HG03139 (cell line): ENCODE measurements around the gene PTPRQ.
"Not testable (repeated sequence)": the region's sequence is repeated elsewhere in the genome, so short reads cannot be mapped to it uniquely, and the experiment has no call there.

ENCODE experiments used
- ATAC-seq: cut with Tn5 transposase; IDR thresholded peaks from one replicate; pipeline ENCODE4 v1.9.1; 2021; ENCODE audit not compliant: unreplicated experiment

The PTPRQ gene

DNA sequence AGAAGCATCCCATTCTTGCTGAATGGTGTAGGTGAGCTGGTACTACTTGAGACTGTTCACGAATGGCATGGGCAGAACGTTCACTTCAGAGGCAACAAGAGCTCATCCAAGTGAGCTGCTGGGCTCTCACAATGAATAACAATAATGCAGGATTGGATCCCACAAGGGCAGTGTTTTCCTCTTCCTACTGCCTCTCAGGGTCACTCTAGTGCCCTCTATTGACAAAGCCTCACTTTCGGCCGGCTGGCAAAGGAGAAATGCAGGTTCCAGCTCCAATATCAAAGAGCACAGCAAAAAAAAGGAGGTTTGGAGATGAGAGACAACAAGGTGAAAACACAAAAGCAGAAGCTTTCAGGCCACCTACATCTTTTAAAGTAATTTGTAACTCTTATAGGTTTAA lies 188.8 kb downstream of the PTPRQ start:
- no peak for ATAC-seq

- ATAC-seq: no peak
Observed at GRCh38 chr12:80634903-80635302, 190.9 kb downstream of the PTPRQ start.

DNA sequence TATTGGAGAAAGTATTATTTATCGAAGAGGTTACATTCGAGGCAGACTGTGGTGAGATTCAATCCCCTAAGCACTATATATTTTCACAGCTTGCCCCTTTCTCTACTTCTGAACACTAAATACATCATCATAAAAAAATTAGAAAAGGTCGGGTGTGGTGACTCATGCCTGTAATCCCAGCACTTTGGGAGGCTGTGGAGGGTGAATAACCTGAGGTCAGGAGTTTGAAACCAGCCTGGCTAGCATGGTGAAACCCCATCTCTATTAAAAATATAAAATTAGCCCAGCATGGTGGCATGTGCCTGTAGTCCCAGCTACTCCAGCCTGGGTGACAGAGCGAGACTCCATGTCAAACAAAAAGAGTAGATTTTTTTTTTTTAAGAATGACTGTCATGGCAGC lies 192.8 kb downstream of the PTPRQ start:
- no peak for ATAC-seq

DNA sequence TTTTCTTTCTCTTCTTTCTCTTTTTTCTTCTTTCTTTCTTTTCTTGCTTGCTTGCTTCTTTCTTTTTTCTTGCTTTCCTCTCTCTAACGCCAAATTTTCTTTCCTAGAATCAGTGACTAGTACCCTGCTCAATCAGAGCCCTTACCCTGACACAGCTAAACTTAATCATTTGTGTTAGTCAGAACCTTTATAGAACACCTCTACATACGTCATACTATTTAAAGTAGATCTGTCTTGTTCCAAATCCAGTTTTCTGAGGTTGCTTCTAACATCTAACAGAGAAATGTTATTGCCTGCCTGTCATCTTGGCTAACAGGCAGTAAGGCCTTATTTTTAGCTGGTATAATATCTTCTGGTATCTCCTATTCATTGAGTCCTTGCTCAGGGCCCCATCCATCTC lies 197.9 kb downstream of the PTPRQ start:
- no peak for ATAC-seq

DNA sequence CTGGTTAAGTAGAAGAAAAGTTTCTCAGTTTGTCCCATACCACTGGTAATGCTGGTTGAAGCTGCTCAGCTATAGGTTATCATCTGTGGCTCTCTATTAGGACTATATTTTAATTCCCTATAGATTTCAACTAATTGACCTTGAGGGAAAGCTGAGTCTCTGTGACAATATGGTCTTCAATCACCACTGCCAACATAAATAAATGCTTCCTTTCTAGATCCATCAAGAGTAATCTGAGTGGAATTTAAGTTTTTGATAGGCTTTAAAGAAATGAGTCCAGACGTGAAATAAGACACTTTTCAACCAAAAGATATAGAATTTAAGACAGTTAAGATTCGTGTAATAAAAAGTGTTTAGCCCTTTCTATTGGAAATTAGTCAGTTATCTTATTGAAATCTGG lies 199.9 kb downstream of the PTPRQ start:
- ATAC-seq: no peak

GRCh38 chr12:80648881-80649280 lies 204.8 kb downstream of the PTPRQ start:
- no peak for ATAC-seq

DNA sequence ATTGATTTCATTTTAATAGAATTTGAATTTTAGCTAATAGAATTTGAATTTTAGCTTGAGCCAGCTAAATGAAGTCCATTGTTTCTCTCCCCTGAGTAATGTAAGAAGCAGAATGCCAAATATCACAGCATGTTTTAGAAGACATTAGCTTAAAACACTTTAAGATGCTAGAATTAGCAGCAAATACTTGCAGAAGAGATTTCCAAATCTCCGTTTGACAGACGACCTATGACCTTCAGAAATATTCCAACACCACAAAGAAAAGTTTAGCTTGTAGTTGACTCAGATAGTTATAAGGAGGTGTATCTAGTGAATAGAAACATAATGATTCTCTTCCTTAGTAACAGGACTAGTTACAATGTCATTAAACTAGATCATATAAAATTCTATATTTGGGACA lies 211.7 kb downstream of the PTPRQ start:
- ATAC-seq: no peak

DNA sequence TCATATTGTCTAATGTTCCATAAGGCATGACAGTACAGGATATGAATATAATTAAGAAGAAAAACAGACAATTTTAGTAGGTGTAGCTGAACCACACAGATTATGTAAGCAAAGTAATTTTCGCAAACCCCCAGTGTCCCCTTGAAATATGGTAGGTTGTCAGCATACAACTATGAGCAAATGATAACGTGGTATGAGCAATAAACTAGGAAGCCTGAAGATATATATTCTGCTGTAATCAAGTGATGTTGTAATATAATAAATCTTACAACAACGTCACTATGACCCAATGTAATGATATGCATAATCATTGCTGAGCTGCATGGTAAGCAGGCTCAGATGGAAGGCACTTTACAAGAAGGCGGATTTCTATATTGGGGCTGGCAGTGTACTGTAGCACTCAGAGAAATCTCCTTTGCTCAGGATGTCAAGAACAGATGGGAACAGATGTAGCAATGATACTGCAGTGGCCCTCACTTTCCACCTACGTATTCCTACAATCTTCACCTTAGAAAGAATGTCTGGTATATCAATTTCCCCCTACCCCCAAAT lies 215.6 kb downstream of the PTPRQ start:
- ATAC-seq: no peak

GRCh38 chr12:80662586-80662985 lies 218.6 kb downstream of the PTPRQ start:
- no peak for ATAC-seq

DNA sequence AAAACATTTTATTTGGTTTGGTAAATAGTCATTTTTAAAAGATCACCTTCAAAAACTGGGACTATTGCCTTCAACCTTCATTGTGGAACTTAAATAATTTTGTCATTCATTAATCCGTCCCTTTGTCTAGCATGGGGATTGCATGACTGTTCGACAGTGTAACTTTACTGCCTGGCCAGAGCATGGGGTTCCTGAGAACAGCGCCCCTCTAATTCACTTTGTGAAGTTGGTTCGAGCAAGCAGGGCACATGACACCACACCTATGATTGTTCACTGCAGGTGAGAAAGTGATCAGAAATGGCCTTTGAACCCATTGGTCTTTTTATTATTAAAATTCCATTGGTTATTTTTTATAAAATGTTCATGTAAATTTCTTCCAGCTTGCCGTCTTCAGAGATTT lies 226.2 kb downstream of the PTPRQ start:
- ATAC-seq: no peak

DNA sequence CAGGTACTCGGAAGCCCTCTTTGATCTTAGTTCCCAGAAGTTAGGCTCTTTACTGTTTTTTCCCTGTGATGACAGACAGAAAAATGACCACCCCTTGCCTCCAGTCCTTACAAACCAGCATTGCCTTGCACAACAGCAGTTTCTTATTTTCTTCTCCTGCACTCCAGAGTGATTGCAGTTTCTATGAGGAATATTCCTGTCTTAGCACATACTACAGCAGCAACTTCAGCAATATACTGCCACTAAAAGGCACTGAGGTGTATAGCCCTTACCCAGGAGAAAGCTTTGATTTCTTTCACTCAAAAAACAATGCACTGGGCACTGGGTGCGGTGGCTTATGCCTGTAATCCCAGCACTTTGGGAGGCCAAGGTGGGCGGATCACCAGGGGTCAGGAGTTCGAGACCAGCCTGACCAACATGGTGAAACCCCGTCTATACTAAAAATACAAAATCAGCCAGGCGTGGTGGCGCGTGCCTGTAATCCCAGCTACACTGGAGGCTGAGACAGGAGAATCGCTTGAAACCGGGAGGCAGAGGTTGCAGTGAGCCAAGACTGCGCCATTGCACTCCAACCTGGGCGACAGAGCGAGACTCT lies 232.1 kb downstream of the PTPRQ start:
- not testable (repeated sequence) for ATAC-seq

GRCh38 chr12:80676856-80677255 lies 232.8 kb downstream of the PTPRQ start:
- no peak for ATAC-seq

DNA sequence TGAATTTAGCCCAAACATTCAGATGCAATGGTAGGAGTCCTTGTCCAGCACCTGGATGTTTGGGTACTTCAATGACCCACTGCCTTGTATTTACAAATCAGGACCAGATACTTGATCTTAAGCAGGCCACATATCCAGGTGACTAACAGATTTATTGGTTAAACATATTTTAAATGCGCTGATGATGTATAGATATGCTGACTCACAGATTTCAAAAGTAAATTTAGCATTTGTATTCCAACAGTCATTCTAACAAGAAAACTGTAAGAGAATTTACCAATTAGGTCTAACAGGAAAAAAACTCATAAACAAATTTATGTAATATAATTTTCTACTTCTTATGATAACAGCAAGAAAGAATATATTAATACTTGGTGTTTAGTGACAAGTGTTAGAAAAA lies 234.0 kb downstream of the PTPRQ start:
- ATAC-seq: no peak

- no peak for ATAC-seq
Observed at GRCh38 chr12:80679346-80680131, 235.5 kb downstream of the PTPRQ start.

- ATAC-seq: no peak
Observed at GRCh38 chr12:80681287-80681686, 237.3 kb downstream of the PTPRQ start.

DNA sequence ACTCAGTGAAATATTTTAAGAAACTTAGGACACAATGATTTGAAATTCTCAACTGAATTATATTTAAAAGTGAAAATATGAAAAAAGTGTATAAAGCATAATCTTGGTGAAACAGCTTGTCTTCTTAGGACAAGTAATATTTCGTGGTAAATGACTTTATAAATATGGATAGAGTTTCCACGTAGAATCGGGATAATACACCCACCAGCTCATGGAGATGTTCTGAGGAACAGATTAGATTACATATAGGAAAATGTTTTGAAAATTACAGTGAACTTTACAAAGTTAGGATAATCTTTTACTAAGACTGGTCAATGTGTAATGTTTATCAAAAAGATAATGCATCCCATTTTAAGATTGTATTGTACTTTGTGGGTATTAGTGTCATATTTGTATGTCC lies 237.8 kb downstream of the PTPRQ start:
- ATAC-seq: no peak

GRCh38 chr12:80684077-80684495 lies 240.1 kb downstream of the PTPRQ start:
- no peak for ATAC-seq

- no peak for ATAC-seq
Observed at GRCh38 chr12:80690090-80690489, 246.1 kb downstream of the PTPRQ start.

- ATAC-seq: no peak
Observed at GRCh38 chr12:80690513-80690912, 246.5 kb downstream of the PTPRQ start.

DNA sequence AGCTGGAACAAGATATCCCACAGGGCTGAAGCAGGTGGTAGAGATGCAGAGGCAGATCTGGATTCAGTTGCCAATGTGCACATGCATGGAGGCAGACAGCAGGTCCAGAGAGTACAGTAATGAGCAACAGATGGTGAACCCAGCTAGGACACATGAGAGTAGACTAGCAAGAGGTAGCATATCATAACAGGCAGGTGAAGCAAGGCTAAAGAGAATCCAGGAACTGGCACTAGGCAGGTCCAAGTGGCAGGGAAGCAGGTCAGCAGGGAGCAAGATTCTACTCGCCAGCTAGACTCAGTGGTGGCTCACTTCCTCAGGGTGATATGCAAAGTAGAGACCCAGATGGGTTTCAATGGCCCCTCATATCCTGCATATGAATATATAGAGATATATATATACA lies 248.1 kb downstream of the PTPRQ start:
- no peak for ATAC-seq

GRCh38 chr12:80697270-80697887 lies 253.3 kb downstream of the PTPRQ start:
- ATAC-seq: no peak

GRCh38 chr12:80698256-80698655 lies 254.2 kb downstream of the PTPRQ start:
- no peak for ATAC-seq
